ENCODE data around the gene FILIP1L.
"Not testable (repeated sequence)": the region's sequence is repeated elsewhere in the genome, so short reads cannot be mapped to it uniquely, and the experiment has no call there.

Gene FILIP1L

DNA sequence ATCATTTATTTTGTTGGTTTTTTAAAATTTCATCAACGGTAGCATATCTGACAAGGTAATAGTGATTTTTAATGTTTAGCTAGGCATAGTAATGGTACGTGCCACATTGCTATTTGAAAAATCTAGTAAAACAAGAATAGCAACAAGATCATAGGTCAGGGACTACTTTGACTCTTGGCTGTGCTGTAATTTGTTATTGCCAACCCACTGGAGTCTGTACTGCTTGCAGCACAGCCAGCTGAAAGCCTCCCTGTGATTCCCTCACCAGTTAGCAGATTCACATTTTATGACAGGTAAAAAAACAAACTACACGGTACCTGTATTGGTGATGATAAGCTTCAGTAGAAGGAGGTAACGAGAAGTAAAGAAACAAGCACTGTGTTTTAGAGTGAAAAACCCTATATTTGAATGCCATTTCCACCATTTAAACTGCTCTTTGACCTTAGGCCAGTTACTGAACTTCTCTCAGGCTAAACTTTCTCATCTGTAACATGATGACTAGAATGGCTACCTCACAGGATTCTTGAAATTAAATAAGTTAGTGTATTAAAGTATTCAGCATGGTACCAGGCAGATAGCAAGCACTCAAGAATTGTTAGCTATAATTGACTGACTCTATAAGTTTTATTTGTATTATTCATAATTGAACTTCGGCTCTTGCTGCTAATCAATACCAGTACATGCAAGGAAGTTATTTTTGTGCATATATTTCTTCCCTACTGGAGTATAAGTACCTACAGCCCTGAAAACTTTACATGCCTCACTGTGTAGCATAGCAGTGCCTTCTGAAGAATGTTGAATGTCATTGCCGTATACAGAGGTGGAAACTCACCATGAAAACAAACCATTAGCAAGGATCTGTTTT, 16.1 kb downstream of the FILIP1L start:
- no peak for DNase-seq

DNA sequence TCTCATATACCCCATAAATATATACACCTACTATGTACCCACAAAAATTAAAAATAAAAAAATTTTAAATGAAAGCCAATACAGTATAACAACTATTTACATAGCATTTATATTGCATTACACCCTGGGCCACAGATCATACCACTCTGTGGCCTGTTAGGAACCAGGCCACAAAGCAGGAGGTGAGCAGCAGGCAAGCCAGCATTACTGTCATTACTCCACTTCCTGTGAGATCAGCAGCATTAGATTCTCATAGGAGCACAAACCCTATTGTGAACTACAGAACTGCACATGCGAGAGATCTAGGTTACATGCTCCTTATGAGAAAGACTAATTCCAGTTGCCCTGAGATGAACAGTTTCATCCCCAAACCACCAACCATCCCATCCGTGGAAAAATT, 17.4 kb downstream of the FILIP1L start:
- DNase-seq = no peak

DNA sequence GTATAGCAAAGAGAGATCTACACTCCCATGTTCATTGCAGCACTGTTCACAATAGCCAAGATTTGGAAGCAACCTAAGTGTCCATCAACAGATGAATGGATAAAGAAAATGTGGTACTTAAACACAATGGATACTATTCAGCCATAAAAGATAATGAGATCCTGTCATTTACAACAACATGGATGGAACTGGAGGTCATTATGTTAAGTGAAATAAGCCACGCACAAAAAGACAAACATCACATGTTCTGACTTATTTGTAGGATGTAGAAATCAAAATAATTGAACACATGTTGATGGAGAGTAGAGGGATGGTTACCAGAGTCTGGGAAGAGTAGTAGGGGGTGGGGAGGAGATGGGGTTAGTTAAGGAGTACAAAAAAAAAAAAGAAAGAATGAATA, 18.0 kb downstream of the FILIP1L start:
- not testable (repeated sequence) for DNase-seq

DNA sequence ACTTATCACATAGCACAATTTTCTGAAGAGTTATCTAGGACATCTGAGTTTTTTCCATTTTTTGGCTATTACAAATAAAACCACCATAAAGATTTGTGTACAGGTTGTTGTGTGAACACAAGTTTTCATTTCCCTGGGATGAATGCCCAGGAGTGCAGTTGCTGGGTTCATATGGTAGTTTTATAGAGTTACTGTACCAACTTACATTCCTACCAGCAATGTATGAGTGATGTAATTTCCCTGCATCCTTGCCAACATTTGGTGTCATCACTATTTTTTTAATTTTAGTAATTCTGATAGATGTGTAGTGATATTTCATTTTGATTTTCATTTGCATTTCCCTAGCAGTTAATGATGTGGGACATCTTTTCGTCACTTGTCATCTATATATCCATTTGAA, 20.5 kb downstream of the FILIP1L start:
- no peak for DNase-seq

DNA sequence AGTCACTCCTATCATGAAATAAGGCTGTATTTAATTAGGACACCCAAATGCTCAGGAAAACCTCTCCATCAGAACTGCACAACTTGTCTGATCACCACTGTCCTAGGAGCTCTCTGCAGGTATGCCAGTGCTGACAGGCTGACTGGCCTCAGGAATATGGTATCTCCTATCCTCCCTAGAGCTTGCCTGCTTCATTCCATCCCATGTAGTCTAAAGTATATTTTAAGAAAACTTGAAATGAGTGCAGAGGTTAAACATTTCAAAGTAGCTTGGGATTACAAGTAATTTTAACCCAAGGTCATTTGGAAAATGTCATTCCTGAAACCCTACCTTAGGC, 23.7 kb downstream of the FILIP1L start:
- DNase-seq = no peak

DNA sequence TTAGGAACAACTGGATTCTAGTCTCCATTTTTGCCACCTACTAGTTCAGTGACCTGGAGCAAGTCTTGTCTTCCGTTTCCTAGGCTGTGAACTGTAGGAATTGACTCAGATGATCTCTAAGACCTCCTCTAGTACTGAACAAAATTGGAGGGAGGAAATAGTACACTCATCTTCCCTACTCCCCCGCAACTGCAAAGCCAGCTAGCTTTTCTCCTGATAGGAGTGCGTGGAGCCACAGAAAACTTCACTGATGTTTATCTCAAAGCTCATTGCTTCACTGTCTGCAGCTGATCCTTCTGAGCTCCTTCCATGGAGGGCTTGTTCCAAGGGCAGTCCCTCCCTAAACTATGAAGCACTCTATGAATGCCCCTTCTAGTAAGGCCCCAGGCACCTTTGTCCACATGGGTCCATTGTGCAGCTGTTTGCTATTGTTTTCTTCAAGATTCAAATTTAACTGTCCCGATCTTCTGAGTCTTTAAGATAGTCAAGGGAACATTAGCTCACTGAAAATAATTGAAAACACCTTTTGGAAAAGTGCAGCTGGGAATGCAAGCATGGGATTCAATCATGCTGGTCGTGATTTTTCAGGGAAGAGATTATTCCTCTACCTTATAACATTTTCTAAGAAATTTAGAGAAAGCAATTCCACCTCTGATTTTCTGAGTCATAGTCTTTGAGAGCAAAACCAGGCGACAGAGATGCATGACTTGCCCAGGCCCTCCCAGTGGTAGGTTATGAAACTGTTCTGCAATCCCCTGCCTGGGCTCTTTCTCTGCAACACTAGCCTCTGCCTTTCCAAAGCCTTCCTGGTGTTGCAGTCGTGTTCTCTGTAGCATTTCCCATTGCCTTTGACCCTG, 24.3 kb downstream of the FILIP1L start:
- peak; percentile 24 for DNase-seq

DNA sequence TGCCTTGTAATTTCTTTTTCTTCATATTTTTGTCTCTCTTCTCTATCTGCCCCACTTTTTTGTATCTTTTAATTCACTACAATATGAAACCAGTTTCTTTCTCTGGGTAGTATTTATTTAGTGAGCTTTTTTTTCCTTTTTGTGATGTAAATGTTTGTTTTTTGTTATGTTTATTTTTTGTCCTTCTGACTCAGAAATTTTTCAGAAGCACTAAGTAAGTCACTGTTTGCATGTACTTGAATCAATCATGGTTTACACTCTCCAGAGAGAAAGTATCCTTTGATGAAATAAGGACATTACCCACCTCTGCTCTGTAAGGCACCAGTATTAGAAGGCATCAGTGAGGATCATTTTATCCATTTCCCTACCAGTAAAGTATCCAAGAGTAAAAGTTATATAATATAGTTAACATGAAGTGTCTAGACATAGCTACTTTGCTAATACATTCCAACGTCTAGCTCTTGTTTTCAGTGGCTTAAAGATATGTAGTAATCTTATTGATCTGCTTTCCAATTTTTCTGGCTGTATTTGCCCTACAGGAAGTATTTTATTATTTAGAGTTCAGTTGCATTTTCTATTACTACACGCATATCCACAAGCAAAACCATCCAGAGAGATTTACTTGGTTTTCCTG, 25.4 kb downstream of the FILIP1L start:
- no peak for DNase-seq

DNA sequence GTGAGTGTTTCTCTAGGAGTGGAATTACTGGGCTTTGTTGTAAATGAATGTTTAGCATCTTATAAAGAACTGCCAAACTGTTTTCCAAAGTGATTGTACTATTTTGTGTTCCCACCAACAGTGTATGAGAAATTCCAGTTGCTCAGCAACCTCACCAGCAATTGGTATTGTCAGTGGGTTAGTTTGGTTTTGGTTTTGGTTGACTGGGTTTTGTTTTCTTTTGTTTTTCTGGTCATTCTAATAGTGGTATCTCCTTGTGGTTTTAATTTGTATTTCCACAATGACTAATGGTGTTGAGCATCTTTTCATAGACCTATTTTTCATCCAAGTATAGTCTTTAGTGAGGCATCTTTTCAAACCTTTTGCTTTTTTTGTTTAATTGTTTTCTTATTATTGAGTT, 27.1 kb downstream of the FILIP1L start:
- DNase-seq = no peak

DNA sequence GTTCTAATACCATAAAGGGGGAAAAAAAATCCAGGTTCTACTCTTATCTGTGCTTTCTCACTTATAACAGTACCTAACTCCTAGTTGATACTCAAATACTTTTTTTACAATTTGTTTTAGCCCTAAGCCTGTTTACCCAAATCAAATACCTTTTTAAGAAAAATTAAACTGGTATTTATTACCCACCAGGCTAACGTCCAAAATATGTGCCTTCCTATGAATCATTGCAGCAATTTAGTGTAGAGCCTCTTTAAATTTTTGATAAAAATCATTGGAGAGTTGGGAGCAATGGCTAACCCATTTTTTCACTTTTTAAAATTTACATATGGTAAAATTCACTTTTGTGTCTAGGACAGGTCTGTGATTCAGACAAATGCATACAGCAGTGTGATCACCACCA, 27.9 kb downstream of the FILIP1L start:
- DNase-seq = no peak

DNA sequence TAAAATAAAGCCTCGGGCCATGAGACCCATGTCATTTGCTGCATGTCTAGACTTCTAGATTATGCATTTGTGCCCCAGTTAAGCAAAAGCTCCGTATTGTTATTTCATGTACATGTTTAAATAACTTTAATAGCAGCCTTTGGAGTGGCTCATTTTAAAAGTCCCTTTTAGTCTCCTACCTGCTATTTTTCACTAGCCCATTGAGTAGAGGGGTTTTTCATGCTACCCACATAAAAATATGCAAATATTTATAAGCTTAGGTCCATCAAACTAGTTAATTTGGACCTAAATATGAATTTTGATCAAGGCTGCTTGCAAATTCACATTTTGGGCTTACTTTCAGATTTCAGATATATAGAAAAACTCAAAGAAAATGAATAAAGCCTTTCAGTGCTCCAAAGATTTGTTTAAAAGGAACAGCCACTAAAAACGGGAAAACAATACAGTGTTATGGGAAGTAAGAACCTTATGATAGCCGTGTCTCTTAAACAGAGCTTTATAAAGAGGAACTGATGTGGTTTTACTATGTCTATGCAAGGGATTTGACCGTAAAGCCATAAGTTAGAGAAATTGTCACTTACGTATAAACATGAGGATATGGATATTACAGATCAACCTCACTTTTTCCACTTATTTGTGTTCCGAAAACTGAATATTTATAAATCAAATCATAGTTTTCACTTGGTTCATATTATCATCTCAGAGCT, 30.0 kb downstream of the FILIP1L start:
- DNase-seq = no peak

DNA sequence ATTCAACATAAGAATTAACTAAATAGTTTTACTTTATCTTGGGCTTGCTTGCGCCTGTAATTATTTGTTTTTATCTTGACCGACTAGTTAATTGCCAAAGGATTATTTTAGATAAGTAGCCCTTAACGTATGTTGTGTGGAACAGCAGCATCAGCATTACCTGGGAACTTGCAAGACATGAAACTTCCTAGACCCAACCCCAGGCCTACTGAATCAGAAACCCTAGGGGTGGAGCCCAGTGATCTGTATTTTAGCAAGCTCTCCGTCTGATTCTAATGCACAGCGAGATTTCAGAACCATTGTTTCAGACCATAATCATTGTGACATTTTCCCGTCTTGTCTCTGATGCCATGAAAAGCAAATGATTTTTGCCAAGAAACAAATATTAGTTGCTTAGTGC, 31.1 kb downstream of the FILIP1L start:
- DNase-seq = no peak

DNA sequence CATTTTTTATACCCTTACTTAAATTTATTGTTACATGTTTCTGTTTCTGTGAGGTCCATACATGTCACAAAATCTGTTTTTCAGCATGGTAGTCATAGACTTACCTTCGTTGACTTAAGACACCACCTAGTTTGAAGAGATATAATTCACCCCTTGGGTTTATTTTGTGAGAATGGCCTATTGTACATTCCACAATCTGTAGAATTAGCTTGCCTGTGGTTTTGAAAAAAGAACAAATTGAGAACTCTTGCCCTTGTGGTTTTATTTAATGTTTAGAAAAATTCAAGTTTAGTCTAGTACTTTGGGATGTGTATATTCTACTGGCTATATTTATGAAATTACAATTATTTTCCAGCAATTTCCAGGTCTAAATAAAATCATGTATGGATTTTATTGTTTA, 31.6 kb downstream of the FILIP1L start:
- DNase-seq = no peak

DNA sequence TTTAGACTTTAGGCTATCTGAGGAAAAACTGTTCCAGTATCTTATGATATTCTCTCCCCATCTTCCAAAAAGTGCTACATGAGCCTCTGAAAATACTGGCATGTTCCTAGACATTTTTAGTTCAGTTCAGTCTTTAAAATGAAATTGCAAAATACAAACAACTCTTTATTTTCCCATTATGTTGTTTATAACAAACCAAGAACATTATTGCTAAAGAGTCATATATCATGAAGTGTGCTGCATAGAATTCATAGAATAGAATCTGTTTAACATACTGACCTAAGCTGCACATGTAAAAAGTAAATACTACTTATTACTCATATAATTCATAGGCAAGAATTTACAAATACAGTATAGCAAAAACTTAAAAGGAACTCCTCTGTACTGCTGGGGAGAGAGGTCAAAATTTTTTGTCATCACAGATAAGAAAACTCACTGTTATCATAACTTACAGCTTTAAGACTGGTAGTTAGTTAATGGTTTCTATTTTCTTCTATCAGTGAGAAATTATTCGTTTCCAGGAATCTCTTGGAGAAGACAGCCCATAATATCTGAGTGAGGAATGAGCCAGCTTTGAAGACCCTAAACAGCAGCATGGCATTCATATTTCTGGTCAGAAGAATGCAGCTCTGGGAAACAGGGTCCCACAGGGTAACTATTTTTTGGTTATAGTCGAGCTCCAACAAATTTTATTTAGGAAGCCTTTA, 32.2 kb downstream of the FILIP1L start:
- no peak for DNase-seq

DNA sequence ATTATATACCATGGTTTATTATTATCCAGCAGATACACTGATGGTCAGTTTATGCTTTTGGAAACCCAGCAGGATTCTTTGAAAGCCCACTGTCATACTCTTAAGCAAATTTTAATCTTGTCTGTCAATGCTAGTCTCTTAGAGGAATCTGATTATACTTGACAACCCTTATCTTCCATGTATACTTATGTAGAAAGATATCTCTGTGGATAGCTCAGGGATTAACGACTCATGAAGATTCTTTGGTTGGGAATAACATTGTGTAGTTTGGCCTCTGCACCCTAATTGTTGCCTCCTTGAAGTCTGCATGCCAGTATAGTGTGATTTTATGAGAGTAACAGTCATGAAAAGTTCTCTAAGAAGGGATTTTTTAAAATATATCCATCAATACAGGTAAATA, 33.0 kb downstream of the FILIP1L start:
- no peak for DNase-seq

DNA sequence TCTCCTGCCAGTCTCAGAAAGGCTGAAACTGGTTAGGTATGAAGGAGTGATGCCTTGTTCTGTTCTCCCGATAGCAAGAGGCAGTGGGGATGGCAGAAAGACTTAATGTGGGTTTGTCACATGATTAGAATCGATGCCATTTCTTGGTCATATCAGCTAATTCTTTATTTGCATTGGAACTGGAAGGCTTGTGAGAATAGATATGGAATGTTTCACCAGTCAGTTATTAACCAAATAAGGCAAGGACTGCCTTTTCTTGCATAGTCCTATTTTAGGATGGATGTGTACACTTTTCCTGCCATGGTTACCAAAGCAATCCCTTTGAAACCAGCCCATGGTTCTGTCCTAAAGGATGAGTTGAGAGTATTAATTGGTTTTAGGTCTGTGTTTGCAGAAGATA, 33.7 kb downstream of the FILIP1L start:
- no peak for DNase-seq

DNA sequence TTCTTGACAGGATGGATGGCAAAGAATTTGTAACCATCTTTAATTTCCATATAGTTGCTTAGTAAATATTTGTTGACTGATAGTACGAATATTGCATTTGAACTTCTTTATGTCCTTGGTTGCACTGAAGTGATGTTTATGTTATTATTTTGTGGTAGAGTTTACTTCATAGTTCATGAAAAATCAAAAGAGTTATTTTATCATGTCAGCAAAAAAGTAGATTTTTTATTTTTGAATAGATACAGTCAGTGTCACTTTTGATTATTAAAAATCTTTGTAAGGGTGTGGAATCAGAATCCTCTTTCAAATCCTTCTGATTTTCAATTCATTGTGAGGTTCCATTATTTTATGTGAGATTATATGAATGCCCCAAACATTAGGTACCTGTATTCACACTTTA, 35.0 kb downstream of the FILIP1L start:
- no peak for DNase-seq

DNA sequence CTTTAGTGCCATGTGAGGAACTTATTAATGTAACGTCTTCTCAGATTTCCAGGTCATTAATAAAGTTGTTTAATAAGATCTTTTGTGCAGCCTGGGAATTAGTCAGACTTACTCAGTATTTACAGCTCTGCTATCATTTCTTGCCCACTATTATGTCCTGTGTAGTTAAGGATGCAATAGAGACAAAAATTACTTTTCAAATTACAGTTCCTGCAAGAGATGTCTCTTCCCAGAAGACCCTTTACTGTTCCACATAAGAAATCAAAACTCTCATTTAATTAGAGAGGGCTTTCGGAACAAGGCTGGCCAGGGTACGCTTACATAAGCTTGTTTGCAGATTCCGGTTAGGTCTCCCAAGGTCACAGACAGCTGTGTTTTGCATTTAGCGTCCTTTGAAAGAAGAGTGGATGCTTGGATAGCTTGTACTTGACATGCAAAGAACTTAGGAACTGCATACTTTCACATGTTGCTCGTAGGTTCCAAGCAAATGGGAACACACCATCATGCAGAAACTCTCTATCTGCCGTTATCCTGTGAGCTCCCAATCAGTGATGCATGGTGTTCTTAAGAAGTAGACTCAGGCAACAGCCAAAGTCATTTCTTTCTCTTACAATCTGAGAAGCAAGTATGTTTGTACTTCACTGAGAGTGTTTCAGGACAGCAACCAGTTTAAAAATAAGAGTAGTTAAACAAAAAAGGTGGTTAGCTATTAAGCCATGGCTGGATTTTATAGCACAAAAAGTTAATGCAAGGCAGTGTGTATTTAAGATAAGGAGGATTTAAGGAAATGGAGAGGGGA, 37.4 kb downstream of the FILIP1L start:
- no peak for DNase-seq

DNA sequence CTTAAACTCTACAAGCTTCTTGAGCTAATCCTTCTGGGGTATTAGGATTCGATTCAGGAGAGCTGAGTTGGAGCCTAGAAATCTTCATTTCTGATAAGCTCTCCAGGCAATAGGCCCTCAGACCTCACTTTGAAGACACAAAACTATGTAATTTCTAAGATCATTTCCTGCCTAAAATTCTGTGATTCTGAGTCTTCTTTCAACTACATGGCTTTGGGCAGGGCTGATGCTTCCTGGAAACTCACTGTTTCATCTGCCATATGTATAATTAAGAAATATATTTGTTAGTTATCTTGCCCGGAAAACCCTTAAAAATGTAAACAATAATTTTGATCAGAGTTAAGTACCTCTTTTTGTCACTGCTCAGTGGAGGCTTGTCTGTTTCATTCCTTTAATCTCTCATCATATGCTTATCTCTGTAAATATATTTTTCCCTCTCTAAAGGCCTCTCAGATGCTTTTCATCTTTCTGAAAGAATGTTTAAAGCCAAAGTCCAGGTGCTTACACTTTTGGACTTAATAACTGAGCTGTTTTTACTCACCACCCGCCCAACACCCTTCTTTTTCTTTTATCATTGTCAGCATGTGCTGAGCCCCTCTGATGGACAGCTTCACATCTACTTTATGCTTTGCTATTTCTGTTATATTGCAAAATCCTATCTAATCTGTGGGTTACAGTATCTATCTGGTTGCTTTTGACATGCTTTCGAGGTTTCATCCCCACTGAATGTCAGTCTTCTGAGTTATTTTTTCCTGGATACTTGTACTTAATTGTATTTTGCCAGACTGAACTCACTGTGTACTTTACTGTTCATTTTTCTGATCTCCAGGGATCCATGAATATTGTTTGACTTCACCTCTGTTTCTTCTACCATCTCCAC, 38.2 kb downstream of the FILIP1L start:
- DNase-seq = no peak

DNA sequence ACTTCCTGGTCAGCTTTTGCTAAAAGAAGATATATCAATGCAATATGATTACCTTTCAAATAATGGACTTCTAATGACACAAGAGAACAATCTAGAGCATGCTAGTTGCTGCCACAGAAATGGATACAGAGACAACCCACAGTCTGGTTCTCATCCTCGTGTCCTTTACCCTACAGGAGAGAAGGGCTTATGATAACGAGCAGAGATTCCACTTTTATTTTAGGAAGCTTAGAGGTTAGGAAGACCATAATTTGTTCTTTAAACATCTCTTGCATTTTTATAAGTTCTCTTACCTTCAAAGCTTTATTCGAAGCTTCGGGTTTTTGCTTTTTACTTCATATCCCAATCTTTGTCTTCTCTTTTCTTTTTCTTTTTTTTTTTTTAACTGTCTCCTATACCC, 39.1 kb downstream of the FILIP1L start:
- DNase-seq = no peak

DNA sequence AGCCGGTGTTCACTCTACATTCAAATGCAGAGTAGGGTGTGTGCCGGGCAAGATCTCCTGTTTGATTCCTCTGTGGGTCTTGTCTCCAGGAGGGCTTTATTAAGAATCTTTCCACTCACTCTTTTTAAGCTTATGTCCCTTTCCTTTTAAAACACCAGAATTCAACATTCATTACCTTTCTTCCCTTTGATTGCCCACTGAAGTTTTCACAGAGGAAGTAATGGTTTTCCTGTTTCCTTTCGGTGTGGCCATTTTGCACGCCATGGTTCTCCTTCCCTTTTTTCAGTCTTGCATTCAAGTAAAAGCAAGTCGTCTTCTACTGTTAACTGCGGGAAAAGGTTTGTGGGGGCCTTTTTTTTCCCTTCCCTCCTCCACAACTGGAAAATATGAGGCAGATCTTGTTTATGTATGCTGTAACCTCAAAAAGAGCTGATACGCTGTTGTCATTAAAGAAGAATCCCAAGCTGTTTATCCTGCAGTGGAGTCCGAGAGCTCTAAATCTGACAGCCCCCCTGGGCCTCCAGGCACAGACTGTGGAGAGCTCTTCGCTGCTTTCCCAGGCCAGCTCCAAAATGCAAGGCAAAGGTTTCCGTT, 40.5 kb downstream of the FILIP1L start:
- no peak for DNase-seq
